ENCODE results near the gene CCSER1. TPM values are rescaled to one million over a fixed set of nuclear protein-coding genes. Genes with fewer than 3 reads are reported as not detected.
"Not testable (repeated sequence)": the region's sequence is repeated elsewhere in the genome, so short reads cannot be mapped to it uniquely, and the experiment has no call there.

The CCSER1 gene
- total RNA-seq, 1 experiment from 2014 or later, result 1.5 TPM

DNA sequence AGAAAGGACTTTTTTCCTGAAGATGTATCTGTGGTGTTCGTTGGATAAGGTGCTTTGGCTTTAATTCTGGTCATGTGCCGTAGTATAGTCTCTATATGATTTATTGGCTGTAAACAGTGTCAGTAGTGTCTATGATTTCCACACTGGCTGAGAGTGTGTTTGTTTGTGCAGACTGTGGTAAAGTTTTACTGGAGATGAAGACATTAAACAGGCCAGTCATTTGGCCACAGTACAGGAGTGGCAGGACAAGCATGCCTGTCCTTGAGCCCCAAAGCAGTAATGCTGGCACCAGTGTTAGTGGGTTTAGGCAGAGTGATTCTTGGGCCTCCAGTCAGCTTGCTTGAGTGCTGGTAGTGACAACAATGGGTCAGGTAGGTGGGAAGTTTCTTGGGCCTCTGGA lies 1152.7 kb downstream of the CCSER1 start:
- DNase-seq (ENCODE audit: low spot score), result peak; percentile 3

DNA sequence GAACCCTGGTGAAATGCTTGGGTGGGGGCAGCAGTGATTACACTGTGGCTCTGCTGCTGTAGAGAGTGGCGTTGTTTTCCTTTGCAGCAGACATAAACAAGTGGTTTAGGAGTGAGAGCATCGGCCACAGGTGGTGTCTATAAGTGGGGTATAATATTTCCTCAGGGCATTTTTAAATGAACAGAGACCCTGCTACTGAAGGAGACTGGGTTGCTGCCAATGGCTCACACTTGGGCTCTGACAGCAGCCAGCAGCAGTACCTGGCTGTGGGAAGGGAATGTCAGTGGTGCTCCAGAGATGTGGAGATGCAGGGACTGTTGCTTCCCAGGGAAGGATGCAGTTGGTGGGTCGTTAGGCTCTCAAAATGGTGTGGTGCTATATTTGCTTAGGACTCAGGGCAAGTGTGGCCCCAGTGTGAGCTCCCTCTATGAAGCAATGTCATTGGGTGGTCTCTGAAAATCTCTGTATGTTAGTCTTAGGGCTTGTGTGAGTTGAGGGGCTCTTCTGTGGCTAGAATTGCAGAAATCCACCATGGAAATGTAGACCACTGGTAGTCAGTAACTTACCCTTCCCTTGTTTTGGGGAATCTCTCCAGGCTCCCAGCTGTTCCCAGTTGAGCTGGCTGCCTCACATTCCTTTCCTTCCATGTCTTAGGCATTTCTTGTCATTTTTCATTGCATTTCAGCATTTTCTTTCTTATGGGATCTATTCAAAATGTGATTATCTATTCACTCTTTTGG lies 1153.5 kb downstream of the CCSER1 start:
- peak; percentile 6 for DNase-seq (ENCODE audit: low spot score)

DNA sequence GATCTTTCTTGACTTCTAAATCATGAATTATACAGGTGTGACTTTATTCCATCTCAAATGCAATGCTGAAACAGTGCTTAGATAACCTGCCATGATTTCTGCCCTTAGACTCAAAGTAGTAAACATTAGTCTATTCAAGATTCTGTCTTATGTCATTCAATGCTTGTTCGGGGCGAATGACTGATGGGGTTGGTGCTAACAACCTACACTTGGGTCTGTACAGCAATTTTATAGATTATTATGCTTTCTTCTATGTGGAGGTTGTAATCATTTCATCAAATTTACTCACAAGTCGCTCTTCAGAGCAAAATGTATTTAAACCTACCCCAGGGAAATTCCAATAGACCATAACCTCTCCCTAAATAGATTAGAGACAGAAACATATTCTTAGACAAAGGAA lies 1155.0 kb downstream of the CCSER1 start:
- no peak for DNase-seq (ENCODE audit: low spot score)

DNA sequence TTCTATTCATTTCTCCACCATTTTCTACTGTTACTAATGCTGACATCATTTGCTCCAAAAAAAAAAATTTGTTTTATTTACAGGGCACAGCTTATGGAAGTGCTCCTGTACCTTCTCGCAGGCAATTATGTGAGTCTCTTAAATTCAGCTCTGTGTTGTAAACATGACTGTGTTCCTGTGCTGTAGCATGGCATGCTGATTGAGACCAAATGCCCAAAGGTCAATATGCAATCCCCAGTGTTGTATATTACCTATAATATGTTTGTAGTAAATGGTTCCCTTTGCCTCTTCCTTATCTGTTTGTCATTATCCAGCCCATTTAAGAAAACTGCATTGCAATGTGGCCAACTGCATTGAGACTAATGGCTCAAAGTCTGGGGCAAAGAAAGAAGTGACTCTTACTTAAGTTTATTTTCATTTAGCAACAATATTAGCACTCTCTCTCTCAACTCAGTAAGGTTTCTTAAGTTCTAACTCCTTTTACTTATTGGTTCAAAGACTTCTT lies 1156.6 kb downstream of the CCSER1 start:
- DNase-seq (ENCODE audit: low spot score), result no peak

DNA sequence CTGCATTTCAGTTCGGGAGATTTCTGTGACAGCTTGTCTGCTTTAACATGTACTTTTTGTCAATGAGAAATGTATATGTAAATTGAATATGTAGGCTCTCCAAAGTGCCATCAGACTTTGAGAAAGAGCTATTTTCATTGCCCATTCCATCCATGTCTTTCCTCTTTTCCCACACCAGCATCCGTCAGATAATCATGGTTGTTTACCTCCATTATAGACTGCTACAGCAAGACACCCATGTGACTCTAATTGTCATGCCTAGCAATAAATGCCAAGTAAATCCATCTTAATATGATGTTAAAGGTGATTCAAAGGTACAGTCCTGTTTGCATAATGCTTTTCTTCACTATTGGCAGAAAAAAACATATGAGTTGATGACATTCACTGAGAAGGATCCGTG lies 1157.3 kb downstream of the CCSER1 start:
- no peak for DNase-seq (ENCODE audit: low spot score)

DNA sequence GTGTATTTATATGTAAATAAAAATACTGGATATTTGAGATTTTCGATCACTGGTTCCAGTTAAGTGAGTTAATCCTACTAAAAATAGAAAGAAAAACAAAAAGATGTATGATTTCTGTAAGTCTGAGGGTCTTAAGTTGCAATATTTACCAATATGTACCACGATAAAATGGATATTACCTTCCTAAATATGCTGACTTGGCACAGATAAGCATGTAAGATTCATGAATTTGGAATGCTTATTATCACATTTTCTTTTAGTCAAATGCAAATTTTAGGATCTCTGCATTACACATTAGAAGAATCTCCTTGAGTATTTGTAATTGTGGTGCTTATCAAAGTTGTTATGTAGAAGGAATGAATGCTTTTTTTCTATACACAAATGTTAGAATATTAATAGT lies 1158.3 kb downstream of the CCSER1 start:
- no peak for DNase-seq (ENCODE audit: low spot score)

DNA sequence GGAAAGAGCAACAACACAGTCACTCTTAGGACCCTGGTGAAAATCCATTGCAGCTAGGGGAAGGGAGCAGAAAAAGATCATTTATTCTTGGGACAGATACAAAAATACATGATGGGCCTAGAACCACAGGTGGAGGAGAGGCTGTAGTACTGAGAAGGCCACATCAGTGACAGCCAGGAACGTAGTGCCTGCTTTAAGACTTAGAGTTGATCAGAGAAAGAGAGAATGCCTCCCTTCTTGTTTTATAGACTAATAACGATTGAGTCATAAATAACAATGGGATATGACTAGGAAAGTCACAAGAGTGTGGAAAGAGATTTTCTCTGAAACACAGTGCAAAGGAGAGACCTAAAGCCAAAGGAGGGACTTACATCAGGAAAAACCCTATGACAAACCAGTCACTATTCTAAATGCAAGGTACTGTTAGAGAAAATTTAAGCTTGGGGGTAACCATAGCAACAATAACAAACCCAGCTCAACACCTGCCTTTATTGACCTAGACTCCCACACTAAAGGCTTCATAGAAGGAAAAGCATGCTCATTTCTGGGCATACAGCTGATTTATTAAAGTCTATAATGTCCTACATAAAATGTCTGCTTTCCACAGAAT lies 1161.6 kb downstream of the CCSER1 start:
- no peak for DNase-seq (ENCODE audit: low spot score)

DNA sequence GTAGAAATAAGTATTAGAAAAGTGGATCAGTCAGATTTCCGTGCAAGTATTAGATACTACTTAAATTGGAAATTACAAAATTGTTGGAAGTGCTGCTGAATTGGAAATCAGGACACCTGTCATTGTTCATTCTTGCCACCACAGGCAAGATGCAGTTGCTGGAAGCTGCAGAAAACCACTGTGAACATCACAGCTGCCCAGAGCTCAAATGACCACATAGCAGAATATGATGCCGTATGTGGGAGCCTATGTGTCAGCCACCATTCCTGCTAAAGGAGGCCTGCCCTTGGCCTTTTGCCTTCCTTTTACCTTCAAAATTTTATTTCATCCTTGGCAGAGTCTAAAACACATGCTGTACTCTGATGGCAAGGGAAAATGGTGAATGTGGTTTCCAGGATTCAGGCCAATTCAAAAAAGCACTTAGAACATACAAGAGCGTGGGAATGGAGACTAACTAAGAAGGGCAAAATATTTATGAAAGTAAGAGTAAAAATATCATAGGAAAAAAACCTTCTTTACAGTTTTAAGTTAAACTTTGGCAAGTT lies 1171.0 kb downstream of the CCSER1 start:
- no peak for DNase-seq (ENCODE audit: low spot score)

DNA sequence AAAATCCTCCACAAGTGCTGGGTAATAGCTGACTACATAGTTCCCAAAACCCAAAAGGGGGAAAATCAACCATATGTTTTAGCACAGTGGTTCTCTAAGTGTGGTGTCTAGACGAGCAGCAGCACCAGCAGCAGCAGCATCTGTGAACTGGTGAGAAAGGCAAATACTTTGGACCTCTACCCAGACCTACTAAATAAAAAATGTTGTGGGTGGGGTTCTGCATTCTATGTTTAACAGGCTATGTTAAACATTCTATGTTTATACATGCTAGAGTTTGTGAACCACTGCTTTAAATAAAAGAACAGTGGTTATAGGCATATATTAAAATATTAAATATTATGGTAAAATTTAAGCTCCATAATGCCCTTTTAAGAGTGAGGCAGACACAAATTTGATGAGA lies 1171.6 kb downstream of the CCSER1 start:
- DNase-seq (ENCODE audit: low spot score), result no peak

DNA sequence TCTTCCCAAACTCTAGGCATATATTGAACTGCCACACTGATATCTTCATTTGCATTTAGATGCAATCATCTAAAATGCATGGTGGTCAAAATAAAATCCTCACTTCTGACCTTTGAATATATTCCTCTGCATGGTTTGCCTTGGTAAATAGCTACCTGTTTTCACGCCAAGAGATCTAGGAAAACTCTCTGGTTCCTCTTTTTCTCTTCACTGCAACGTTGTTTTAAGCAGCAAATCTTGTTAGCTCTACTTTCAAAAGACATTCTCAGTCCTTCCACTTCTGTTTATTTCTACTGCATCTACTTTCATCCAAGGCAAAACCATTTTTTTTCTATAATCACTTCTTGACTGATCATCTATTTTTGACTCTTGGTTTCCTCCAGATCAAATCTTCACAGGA lies 1174.9 kb downstream of the CCSER1 start:
- DNase-seq (ENCODE audit: low spot score), result no peak

DNA sequence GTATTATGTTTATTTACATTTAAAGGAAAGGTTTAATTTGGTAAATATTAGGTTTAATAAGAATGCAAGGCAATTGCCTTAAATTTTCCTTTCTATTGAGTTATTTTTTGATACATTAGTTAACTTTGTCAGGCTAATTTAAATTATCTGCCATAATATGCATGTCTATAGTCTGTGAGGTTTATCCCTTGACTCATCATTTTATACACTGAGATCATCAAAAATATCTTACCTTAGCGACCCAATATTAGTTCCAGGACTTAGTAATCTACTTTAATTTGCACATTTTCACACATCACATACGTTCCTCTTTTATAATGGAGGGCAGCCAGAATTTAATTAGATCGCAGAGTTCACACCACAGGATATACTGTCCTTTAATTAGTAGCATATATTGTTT lies 1177.1 kb downstream of the CCSER1 start:
- no peak for DNase-seq (ENCODE audit: low spot score)

DNA sequence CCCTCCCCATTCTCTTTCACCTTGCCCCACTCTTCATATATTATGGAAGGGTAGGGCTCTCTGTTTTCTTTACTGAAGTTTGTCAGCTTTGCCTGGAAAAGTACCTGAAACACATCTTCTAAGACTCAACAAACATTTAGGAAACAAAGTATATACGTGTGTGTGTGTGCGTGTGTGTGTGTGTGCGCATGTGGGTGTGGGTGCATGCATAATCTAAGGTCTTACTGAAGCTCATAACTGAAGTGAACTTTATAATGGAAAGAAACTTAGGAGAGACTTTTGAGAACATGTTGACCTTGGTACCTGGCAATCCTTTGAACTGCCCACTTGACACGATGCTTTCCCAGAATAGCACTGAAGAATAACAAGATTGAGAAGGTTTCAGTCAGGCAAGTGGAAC lies 1190.2 kb downstream of the CCSER1 start:
- no peak for DNase-seq (ENCODE audit: low spot score)

DNA sequence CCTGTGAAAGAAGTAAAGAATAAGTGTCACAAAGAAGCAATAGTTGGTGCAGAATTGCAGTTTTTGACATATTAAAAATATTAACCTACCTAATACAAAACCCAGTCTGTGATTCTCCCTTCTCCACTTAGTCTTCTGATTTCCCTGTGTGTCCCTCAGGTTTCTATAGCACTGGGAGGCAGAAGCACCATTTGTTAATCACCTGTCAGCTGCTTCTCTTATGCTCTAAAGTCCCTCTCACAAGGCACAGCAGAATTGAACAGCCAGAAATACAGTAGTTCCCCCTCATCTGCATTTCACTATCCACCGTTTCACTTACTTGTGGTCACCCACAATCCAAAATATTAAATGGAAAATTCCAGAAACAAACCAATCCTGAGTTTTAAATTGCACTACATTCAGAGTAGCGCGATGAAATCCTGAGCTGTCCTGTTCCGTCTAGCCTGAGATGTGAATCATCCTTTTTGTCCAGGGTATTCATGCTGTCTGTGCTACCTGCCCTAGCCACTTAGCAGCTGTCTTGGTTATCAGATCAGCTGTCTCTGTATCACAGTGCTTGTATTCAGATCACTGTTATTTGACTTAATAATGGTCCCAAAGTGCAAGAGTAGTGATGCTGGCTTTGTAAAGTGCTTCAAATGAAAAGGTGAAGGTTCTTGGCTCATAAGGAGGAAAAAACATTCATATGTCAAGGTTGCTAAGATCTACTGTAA lies 1192.5 kb downstream of the CCSER1 start:
- no peak for DNase-seq (ENCODE audit: low spot score)

DNA sequence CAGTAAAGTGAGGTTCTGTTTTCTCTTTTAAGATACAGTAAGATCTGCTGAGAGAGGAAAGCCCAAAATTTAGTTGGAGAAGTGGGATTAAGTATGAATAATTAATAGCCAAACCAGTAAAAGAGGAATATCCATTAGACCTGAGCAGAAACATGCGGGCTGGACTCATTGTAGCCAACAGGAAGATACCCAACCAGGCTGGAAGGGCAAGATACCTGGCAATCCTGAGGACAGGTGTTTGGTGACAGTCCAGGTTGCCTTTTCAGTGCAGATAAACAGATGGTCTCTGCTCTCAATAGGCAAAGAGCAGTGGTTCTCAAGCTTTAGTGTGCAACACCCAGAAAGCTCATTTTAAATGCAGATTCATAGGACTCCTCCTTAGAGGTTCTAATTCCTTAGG lies 1195.8 kb downstream of the CCSER1 start:
- DNase-seq (ENCODE audit: low spot score), result no peak

DNA sequence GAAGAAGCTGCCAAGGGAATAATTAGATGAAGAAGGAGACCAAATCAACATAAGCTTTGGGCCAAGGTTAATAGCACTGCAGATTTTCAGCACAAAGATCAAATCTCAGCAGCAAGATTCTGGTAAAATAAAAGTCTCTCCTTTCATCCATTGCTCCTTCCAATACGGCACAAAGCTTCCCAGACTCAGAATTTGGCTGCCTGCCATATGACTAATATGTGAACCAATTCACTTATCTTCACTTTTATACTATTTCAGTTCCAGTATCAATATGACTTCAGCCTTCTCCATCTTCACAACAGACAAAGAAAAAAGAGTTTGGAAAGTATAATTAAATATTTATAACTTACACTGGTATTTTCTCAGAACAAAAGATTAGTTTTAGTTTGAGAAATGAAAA lies 1198.3 kb downstream of the CCSER1 start:
- DNase-seq (ENCODE audit: low spot score), result peak; percentile 47

DNA sequence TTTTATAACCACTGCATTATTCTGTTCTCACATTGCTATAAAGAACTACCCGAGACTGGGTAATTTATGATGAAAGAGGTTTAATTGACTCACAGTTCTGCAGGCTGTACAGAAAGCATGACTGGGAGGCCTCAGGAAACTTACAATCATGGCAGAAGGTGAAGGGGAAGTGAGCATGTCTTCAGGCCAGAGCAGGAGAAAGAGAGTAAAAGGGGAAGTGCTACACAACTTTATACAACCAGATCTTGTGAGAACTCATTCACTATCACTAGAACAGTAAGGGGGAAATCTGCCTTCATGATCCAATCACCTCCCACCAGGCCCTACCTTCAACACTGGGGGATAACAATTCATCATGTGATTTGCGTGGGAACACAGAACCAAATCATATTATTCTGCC lies 1199.0 kb downstream of the CCSER1 start:
- DNase-seq (ENCODE audit: low spot score), result not testable (repeated sequence)

DNA sequence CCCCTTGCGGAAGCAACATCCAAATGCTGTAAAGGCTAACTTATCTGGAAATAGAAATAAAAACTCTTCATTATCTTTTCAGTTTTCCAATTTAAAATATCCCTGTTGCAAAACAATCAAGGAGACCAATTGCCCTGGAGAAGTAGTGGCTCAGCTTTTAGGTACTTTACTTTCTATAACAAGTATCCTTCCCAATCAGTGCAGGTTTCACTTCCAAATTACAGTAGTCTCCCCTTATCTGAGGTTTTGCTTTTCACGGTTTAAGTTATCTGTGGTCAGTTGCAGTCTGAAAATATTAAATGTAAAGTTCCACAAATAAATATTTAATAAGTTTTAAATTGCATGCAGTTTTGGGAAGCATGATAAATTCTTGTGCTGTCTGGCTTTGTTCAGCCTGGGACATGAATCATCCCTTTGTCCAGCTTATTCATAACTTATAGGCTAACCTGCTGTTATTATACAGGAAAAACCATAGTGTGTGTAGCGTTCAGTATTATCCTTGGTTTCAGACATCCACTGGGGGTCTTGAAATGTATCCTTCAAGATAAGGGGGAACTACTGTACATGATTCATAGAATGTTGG lies 1203.5 kb downstream of the CCSER1 start:
- DNase-seq (ENCODE audit: low spot score), result no peak

DNA sequence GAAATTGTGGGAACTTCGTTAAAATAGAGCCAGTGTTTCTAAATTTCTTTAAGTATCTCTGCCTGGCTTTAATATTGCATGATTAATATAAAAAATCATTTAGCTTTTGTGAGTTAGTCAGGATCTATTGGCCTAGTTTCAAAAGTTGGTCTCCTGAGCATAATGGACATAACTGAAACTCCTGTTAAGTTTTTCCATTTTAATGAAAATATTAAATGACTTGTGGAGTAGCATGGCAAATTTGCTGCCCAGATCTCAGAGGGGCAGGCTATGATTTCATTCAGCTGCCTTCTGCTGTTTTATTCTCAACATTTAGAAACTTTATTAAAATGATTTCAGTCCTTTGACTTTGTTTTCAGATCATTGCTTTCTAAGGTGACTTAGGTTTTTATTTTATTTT lies 1213.6 kb downstream of the CCSER1 start:
- DNase-seq (ENCODE audit: low spot score), result no peak

DNA sequence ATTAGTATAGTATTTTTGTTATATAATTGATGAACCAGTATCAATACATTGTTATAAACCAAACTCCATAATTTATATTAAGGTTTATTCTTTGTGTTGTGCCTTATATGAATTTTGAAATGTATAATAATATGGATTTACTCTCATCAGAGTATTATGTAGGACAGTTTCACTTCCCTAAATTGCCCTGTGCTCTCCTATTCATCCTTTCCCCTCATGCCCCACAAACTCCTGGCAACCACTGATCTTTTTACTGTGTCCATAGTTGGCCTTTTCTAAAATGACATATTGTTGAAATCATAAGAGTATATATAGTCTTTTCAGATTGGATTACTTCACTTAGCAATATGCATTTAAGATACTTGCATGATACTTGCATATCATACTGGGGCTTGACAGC lies 1218.4 kb downstream of the CCSER1 start:
- DNase-seq (ENCODE audit: low spot score), result no peak

DNA sequence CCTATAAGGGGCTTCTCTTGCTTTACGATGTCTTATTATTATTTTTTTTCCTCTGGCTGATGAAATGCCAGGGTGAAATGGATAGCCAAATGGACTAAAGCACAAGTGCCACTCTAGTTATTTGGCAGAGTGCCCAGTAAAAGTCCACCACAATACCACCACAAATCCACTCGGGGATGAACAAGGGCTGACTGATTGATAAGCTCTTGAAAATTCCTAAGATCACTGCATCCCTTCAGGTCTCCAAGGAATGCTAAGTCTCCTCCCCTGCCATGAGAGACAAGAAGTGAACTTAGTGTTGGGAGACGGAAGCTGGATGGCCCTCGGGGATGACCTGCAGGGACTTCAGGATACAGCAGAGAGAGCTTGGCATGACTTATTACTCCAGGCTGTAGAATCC lies 1229.3 kb downstream of the CCSER1 start:
- not testable (repeated sequence) for DNase-seq (ENCODE audit: low spot score)

DNA sequence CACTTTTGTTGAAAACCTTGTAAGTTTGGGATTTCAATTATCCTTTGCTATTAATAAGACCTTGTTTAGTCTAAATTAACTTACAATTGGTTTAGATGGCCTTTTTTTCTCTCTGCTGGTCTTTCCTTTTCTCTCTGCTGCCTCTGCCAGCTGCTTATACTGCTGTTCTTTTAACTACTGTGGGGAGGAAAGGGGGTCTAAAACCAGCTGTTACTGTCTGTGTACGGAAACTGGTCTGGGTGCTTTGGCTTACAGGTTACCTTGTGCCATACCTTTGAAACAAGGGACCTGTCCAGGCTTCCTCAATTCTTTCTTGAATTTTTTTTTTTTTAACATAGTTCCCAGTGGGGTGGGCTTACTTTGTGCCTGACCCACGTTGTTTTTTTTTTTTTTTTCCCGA lies 1230.8 kb downstream of the CCSER1 start:
- DNase-seq (ENCODE audit: low spot score), result not testable (repeated sequence)

DNA sequence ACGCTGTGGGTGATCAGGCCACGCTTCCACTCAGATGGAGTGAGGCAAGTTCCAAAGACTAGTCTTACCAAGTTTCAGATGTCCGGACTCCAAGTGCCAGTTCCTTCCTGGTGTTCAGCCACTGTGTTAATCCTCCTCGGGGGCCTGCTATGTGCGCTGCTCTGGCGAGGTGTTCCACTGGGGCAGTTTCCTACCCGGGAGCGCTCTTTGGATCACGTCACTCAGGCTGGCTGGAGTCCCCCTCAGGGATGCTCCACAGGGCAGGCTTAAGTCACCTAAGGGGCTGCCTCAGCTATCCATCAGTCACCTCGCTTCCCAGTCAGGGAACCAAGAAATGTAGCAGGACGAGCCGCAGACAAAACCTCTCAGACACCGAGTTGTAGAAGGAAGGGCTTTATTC lies 1231.4 kb downstream of the CCSER1 start:
- DNase-seq (ENCODE audit: low spot score), result not testable (repeated sequence)
